WTC11 (cell line): ENCODE measurements around the gene SIX6.

Experiments
- FOXP1 ChIP-seq: sonication (generic); formaldehyde crosslinking; IDR thresholded peaks from 2 replicates; pipeline ENCODE4 v1.8.0; 2022; ENCODE audit warnings: missing genetic modification reagents, mild to moderate bottlenecking, moderate library complexity, borderline replicate concordance
- NR2C2 ChIP-seq: sonication (generic); formaldehyde crosslinking; IDR thresholded peaks from 2 replicates; pipeline ENCODE4 v1.8.0; 2022; ENCODE audit warnings: mild to moderate bottlenecking, missing genetic modification reagents
- TF ChIP-seq, protein P1 (sequence below): sonication (generic); formaldehyde crosslinking; IDR thresholded peaks from 2 replicates; pipeline ENCODE4 v1.8.1; 2023; ENCODE audit warnings: mild to moderate bottlenecking, moderate library complexity, missing genetic modification reagents
- TF ChIP-seq, protein P2 (sequence below): sonication (generic); formaldehyde crosslinking; IDR thresholded peaks from 2 replicates; pipeline ENCODE4 v1.8.0; 2022; ENCODE audit warnings: mild to moderate bottlenecking, missing genetic modification reagents
- TF ChIP-seq, protein P3 (sequence below): sonication (generic); formaldehyde crosslinking; IDR thresholded peaks from 2 replicates; pipeline ENCODE4 v1.8.1; 2023; ENCODE audit warnings: mild to moderate bottlenecking, missing genetic modification reagents, moderate library complexity
- TF ChIP-seq, protein P4 (sequence below): fragments of 200-600 bp; IDR thresholded peaks from 2 replicates; pipeline ENCODE4 v1.8.0; 2022; ENCODE audit warnings: antibody characterized with exemption
- TF ChIP-seq, protein P5 (sequence below): fragments of 250-450 bp; sonication (Bioruptor Pico); IDR thresholded peaks from 2 replicates; pipeline ENCODE4 v1.9.0; 2021; ENCODE audit warnings: mild to moderate bottlenecking, borderline replicate concordance

DNA sequence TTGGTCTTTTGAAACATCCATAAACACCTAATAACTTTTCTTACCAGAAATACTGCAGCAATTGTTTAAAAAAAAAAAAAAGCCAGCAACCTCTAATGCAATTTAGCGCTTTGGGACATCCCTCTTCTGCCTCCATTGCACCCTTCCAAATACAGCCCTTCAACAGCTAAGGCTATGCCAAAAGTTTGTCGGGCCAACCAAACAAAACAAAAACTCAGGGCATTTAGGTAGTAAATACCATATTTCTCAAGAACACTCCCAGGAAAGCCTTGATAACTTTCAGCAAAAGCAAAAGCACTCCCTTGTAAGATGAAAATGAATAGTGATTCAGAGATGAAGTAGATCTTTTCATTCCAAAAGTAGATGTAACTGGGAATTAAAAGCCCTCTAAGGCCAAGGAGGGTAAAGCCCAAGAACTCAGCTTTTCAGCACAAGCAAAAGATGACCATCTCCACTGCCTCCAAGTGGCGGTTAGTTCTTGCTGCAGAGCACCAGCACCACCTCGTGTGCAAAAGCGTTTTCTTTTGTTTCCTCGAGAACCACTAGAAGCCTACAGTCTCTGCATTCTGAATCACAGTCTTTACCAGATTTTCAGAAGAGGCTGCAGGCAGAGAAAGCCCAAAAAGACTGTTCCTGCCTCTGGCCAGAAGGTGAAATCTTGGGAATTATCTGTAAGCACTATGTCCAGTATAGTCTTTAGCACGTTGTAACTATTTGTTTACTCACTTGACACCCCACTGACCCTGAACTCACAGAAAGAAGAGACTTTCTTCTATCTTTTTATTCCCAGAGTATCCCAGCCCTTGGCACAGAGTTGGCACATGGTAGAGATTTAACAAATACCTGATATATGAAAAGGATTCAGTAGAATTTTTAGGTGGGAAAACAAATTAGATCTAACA is 53.1 kb downstream of the SIX6 start:
- TF ChIP-seq, protein P1, sequence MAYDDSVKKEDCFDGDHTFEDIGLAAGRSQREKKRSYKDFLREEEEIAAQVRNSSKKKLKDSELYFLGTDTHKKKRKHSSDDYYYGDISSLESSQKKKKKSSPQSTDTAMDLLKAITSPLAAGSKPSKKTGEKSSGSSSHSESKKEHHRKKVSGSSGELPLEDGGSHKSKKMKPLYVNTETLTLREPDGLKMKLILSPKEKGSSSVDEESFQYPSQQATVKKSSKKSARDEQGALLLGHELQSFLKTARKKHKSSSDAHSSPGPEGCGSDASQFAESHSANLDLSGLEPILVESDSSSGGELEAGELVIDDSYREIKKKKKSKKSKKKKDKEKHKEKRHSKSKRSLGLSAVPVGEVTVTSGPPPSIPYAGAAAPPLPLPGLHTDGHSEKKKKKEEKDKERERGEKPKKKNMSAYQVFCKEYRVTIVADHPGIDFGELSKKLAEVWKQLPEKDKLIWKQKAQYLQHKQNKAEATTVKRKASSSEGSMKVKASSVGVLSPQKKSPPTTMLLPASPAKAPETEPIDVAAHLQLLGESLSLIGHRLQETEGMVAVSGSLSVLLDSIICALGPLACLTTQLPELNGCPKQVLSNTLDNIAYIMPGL (CRISPR knock-in tag), result no peak
- TF ChIP-seq, protein P2, sequence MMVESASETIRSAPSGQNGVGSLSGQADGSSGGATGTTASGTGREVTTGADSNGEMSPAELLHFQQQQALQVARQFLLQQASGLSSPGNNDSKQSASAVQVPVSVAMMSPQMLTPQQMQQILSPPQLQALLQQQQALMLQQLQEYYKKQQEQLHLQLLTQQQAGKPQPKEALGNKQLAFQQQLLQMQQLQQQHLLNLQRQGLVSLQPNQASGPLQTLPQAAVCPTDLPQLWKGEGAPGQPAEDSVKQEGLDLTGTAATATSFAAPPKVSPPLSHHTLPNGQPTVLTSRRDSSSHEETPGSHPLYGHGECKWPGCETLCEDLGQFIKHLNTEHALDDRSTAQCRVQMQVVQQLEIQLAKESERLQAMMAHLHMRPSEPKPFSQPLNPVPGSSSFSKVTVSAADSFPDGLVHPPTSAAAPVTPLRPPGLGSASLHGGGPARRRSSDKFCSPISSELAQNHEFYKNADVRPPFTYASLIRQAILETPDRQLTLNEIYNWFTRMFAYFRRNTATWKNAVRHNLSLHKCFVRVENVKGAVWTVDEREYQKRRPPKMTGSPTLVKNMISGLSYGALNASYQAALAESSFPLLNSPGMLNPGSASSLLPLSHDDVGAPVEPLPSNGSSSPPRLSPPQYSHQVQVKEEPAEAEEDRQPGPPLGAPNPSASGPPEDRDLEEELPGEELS (CRISPR knock-in tag), result no peak
- TF ChIP-seq, protein P3, sequence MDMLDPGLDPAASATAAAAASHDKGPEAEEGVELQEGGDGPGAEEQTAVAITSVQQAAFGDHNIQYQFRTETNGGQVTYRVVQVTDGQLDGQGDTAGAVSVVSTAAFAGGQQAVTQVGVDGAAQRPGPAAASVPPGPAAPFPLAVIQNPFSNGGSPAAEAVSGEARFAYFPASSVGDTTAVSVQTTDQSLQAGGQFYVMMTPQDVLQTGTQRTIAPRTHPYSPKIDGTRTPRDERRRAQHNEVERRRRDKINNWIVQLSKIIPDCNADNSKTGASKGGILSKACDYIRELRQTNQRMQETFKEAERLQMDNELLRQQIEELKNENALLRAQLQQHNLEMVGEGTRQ (CRISPR knock-in tag), result no peak
- TF ChIP-seq, protein P4, sequence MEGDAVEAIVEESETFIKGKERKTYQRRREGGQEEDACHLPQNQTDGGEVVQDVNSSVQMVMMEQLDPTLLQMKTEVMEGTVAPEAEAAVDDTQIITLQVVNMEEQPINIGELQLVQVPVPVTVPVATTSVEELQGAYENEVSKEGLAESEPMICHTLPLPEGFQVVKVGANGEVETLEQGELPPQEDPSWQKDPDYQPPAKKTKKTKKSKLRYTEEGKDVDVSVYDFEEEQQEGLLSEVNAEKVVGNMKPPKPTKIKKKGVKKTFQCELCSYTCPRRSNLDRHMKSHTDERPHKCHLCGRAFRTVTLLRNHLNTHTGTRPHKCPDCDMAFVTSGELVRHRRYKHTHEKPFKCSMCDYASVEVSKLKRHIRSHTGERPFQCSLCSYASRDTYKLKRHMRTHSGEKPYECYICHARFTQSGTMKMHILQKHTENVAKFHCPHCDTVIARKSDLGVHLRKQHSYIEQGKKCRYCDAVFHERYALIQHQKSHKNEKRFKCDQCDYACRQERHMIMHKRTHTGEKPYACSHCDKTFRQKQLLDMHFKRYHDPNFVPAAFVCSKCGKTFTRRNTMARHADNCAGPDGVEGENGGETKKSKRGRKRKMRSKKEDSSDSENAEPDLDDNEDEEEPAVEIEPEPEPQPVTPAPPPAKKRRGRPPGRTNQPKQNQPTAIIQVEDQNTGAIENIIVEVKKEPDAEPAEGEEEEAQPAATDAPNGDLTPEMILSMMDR, result peak; percentile 58; the same call in 1 of the 2 replicates
- TF ChIP-seq NR2C2 (CRISPR knock-in tag), result no peak
- TF ChIP-seq, protein P5, sequence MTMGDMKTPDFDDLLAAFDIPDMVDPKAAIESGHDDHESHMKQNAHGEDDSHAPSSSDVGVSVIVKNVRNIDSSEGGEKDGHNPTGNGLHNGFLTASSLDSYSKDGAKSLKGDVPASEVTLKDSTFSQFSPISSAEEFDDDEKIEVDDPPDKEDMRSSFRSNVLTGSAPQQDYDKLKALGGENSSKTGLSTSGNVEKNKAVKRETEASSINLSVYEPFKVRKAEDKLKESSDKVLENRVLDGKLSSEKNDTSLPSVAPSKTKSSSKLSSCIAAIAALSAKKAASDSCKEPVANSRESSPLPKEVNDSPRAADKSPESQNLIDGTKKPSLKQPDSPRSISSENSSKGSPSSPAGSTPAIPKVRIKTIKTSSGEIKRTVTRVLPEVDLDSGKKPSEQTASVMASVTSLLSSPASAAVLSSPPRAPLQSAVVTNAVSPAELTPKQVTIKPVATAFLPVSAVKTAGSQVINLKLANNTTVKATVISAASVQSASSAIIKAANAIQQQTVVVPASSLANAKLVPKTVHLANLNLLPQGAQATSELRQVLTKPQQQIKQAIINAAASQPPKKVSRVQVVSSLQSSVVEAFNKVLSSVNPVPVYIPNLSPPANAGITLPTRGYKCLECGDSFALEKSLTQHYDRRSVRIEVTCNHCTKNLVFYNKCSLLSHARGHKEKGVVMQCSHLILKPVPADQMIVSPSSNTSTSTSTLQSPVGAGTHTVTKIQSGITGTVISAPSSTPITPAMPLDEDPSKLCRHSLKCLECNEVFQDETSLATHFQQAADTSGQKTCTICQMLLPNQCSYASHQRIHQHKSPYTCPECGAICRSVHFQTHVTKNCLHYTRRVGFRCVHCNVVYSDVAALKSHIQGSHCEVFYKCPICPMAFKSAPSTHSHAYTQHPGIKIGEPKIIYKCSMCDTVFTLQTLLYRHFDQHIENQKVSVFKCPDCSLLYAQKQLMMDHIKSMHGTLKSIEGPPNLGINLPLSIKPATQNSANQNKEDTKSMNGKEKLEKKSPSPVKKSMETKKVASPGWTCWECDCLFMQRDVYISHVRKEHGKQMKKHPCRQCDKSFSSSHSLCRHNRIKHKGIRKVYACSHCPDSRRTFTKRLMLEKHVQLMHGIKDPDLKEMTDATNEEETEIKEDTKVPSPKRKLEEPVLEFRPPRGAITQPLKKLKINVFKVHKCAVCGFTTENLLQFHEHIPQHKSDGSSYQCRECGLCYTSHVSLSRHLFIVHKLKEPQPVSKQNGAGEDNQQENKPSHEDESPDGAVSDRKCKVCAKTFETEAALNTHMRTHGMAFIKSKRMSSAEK, result no peak
- TF ChIP-seq FOXP1 (CRISPR knock-in tag), result no peak
